ENCODE data around the gene E2F4.

The E2F4 gene

DNA sequence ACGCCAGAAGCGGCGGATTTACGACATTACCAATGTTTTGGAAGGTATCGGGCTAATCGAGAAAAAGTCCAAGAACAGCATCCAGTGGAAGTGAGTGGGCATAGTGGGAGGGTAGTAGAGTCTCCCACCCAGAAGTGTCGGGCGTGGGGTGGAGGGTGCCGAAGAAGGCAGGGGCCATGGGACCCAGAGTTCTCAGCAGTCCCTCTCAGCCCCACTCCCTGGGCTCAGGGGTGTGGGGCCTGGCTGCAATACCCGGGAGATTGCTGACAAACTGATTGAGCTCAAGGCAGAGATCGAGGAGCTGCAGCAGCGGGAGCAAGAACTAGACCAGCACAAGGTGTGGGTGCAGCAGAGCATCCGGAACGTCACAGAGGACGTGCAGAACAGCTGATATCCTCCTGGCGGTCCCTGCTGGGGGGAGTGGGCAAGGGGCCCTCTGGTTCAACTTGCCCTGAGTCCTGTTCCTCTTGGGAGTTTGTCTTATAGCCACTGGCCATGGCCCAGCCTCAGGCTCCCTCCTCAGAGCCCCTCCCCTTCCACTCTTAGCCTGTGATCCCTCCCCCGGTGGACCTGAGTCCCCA is 916 bp downstream of the E2F4 start:
- no peak for DNase-seq

DNA sequence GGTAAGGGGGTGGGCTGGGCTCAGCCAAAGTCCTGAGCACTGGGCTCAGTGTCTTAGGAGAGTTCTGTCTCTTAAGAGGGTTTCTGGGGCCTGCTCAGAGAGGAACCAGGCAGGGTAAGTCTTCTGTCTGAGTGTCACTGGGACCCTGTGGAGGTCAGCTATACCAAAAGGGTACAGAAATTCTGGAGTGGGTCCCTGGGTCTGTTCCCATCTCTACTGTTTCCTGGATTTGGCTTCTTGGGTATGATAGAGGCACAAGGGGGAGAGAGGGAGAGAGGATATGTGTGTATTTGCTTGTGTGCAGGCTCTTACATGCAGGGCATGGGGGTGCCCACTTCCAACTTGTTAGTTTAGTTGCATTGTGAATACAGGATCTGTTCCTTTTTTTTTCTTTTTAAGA is 1.6 kb downstream of the E2F4 start:
- no peak for DNase-seq

DNA sequence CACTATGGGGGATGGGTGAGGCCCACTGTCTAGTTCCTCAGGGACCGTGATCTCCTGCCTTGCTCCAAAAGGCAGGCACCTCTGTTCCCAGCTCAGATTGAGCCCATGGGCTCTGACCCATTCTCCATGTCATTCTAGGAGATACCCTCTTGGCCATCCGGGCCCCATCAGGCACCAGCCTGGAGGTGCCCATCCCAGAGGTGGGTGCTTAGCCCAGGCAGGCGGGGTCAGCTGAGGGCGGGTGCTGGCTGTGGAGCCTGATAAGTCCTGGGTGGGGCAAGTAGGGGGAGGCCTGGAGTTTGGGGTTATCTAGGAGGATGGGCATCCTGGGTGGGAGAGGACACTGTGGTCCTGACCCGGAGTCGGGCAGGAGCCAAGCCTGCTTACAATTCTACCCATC is 2.3 kb downstream of the E2F4 start:
- no peak for DNase-seq

DNA sequence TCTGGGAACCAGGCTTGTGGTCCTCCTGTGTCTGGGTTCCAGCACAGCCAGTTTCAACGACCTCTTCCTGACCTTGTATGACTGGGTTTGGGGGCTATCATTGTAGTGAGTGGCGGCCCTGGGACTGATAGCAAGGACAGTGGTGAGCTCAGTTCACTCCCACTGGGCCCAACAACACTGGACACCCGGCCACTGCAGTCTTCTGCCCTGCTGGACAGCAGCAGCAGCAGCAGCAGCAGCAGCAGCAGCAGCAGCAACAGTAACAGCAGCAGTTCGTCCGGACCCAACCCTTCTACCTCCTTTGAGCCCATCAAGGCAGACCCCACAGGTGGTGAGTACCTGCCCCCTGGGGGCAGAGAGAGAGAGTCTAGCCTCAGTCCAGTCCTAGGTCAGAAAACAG is 3.7 kb downstream of the E2F4 start:
- DNase-seq: no peak

GRCh38 chr16:67196881-67197280 is 4.9 kb downstream of the E2F4 start:
- no peak for DNase-seq

- DNase-seq: no peak
Observed at GRCh38 chr16:67197704-67198103, 5.7 kb downstream of the E2F4 start.

DNA sequence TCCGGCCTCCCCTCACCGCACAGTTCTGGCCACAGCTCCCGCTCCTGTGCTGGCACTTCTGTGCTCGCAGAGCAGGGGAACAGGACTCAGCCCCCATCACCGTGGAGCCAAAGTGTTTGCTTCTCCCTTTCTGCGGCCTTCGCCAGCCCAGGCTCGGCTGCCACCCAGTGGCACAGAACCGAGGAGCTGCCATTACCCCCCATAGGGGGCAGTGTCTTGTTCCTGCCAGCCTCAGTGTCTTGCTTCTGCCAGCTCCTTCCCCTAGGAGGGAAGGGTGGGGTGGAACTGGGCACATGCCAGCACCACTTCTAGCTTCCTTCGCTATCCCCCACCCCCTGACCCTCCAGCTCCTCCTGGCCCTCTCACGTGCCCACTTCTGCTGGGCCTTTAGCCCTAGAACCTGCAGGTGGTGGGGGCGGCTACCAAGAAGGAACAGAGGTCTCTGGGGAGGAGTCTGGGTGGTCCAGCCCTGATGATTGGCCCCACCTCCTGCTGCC is 6.3 kb downstream of the E2F4 start:
- no peak for DNase-seq

DNA sequence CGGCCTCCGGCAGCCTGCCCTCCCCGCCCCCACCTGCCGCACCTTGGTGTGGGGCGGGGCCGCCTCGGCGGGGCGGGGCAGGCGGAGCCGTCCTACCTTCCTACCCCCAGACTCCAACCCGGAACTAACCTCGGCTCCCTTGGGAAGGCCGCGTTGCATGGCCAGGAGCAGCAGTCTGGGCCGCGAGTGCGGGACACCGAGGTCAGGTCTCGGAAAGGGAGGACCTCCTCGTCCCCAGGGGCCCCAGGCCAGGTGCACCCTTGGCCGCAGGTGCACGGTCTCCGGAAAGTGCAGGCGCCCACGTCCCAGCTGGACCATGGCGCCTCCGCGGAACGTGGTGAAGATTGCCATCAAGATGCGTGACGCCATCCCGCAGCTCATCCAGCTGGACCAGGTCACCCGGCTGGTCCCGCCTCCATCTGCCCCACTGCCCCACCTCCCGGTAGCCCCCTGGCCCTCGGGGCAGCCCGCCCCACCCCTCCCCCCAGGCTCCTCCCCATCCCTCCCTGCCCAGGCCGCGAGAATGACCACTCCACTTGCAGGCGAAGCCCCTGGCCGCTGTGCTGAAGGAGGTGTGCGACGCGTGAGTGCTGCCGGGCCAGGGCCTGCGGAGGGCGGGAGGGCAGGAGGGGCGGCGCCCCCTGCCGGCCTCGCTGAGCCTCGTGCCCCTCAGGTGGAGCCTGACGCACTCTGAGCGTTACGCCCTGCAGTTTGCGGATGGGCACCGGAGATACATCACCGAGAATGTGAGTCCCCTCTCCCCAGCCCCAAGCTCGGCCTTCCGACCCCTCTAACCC is 7.3 kb downstream of the E2F4 start, which contains the start of gene ELMO3:
Gene ELMO3 (plus strand): TSS at position 121 of the 797 bp plus-strand sequence. CDS start 196 bp downstream, at position 317.
- DNase-seq: no peak

- DNase-seq: no peak
Observed at GRCh38 chr16:67199808-67200198, 7.8 kb downstream of the E2F4 start.

GRCh38 chr16:67200491-67200890 is 8.5 kb downstream of the E2F4 start:
- no peak for DNase-seq

DNA sequence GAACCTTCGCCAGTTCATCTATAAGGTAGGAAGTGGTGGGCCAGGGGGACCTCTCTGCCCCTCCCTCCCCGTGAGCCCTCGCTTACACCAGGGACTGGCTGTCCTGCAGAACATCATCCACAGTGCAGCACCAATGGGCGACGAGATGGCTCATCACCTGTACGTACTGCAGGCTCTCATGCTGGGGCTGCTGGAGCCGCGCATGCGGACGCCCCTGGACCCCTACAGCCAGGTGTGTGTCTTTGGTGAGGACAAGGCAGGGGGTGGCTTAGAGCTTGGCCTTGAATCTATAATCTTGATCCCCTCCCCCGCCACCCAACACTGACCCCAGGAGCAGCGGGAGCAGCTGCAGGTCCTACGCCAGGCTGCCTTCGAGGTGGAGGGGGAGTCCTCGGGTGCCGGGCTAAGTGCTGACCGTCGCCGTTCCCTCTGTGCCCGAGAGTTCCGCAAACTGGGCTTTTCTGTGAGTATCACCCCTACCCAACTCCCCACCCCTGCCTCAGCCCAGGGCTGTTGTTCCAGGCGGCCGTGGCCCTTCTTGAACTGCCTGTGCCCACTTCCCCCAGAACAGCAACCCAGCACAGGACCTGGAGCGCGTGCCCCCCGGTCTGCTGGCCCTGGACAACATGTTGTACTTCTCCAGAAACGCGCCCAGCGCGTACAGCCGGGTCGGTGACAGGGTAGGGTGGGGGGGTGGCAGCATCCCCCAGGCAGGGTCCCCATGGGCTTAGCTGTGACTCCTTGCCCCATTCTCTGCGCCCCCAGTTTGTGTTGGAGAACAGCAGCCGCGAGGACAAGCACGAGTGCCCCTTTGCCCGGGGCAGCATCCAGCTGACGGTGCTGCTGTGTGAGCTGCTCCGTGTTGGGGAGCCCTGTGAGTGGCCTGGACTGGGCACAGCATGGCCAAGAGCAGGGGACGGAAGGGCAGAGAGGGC is 9.7 kb downstream of the E2F4 start:
- DNase-seq: no peak

GRCh38 chr16:67202426-67202825 is 10.5 kb downstream of the E2F4 start:
- no peak for DNase-seq

DNA sequence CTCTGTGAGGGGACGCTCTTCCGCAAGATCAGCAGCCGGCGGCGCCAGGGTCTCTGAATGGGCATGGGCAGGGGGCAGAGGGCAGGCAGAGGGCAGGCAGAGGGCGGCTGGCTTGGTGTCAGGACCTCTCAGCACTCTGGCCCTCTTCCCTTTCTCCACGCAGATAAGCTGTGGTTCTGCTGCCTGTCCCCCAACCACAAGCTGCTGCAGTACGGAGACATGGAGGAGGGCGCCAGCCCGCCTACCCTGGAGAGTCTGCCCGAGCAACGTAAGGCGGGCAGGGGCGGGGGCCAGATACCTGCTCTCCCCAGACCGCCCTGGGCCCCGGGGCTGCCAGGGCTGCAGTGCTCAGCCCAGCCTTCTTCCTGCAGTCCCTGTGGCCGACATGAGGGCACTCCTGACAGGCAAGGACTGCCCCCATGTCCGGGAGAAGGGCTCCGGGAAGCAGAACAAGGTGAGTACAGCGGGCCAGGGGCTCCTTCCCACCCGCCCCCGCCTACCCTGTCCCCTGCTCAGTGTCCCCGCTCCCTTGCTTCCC is 11.1 kb downstream of the E2F4 start:
- DNase-seq: no peak

DNA sequence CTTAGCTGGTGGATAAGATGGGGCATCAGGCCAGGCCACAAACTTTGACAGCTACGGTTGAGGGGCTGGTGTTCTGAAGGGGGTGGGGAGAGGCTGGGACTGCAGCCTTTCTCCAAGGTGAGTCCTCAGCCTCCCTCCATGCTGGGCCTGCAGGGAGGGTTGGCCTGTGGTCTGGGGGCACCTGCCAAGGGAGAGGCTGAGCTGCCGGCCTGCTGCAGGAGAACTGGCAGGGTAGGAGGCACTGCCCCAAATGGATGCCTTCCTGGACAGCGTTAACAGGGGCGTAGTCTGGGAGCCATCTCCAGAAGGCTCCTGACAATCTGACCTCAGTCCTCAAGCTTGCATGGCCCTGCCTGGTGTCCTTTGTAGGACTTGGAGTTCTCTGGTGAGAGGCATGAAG is 12.1 kb downstream of the E2F4 start:
- DNase-seq: no peak

DNA sequence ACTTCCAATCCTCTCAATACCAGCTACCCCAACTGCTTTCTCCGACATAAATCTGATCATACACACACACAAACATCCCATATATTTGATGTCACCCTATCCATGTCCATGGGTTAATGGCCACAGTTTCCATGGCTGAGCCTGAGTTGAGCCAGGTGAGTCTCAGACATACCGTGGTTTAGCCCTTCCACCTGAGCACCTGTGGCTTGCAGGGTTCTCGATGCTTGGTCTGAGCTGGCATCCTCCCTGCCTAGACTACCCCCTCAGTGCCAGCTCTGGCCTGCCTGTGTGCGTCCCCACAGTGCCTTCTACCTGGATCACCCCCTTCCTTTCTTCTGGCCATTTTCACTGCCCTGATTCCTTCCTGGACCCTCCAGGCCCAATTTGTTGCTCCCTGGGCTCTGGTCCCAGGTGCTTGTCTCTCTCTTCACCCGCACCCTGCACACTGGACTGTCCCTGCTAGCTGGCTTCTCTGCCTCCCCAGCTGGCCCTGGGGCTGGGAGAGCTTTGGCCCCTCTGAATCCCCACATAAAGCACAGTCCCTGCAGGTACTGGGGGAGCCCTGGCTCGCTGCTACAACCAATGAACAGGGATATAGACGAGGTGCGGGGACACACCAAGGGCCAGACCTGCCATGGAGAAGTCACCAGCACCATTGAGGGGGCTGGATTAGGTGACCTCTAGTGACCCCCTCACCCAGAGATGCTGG is 14.3 kb downstream of the E2F4 start:
- DNase-seq: no peak

GRCh38 chr16:67206838-67207248 is 14.9 kb downstream of the E2F4 start:
- no peak for DNase-seq

DNA sequence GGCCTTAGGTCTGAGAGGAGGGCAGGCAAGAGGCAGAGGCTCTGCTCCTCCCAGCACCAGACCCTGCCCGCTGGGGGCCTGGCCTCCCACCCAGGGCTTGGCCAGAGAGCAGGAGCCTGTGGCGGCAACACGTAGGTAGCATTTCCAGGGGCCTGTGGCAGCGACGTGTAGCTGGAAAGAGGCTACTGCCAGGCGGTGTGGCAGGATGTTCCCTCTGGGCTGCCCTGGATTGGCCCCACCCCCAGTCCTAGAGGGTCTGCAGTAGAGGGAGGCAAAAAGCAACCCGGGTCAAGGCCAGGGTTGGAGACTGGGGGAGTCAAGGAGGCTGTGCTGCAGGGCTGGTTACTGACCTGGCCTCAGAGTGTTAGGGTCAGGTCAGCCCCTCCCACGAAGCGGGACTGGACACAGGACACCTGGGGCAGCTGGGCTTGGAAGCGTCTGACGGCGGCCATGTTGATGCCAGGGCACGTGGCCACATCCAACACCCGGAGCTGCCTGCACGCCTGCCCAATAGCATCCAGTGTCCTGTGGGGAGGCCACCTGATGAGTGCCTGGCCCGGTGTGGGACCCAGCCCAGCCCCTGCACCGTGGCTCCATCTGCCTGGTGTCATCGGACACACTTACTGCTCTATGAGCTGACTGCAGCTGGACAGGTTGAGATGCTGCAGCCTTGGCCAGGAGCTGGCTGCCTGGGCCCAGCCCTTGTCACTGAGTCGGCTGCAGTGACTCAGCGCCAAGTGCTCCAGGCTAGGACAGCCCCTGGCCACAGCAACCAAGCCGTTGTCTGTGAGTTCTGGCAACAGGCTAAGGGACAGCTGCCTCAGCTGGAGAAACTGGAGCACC is 15.5 kb downstream of the E2F4 start:
- DNase-seq: no peak

DNA sequence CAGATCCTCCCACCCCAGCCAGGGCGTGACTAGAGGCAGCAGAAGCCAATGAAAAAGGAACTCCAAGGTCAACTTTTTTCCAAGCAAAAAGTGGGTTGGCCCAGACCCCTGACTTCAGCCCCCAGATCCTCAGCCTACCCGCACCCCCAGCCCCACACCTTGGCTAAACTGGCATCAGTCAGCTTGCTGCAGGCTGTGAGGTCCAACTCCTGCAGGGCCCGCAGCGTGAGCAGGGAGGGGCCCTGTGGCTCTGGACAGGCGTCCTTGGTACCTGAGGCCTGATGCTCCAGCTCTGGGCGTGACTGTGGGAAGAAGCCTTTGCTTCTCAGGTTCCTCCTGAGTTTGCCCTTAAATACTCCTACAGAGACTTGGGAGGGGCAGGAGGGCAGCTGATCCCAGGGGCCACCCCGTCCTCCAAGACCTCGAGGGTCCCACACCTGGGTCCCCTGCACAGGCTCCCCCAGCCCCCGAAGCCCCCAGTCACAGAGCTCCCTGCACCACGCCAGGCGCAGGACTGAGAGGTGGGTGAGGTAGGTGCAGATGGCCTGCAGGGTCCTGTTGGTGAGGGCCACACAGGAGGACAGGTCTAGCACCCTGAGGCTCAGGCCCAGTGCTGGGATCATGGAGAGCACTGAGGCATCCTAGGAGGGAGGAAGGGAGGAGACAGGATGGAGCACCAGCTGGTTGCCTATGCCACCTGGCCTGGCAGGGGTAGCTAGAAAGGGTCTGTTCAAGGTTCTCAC is 16.4 kb downstream of the E2F4 start:
- DNase-seq: no peak

DNA sequence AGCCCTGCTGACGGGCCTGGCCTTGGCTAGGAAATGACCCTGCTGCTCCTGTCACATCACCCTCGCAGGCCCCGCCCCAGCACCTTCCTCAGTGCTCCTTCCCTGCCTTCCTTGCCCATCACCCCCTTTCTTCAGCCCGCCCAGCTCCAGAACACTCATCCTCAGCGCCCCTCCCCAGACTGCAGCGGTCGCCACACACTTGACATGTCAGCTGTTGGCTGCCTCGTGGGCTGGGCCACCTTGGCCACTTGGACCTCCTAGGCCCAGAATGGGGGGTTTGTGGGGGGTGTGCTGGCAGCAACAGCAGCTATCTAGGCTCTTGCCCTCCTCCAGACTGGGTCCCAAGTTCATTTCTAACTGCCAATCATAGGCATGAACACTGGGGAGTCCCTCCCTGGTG is 17.6 kb downstream of the E2F4 start:
- no peak for DNase-seq

- no peak for DNase-seq
Observed at GRCh38 chr16:67210069-67210937, 18.3 kb downstream of the E2F4 start.
